B cell (primary cell): ENCODE measurements around the gene TRERF1. TPM values are rescaled to one million over a fixed set of nuclear protein-coding genes. Genes with fewer than 3 reads are reported as not detected.

Source experiments
- ATAC-seq: fragments of 200-7000 bp; cut with Tn5 transposase; one replicate; pipeline ENCODE4 v1.10.0; 2021; ENCODE audit warnings: low read depth, mild to moderate bottlenecking, moderate number of reproducible peaks, moderate library complexity
- CTCF ChIA-PET: fragments of 350-600 bp; sonication (Branson Sonifier 250); formaldehyde crosslinking; loops from one replicate; lab custom pipeline; 2021; ENCODE audit warnings: antibody characterized with exemption, inconsistent platforms; lab: Charles Lee
- POLR2A ChIA-PET: fragments of 350-600 bp; sonication (Branson Sonifier 250); formaldehyde crosslinking; loops from one replicate; lab custom pipeline; 2021; ENCODE audit warnings: antibody characterized with exemption; lab: Charles Lee
- DNase-seq: peaks from one replicate; pipeline ENCODE4 v3.0.0; 2013
- H2AFZ ChIP-seq: 2 replicates; pipeline ENCODE4 v1.6.1; 2012; ENCODE audit warnings: mild to moderate bottlenecking, low read depth, low read length; ENCODE audit not compliant: insufficient read depth, poor library complexity, severe bottlenecking
- H3K27ac ChIP-seq, 2 donors: 1 replicate in 1 of 2; 2 replicates in 1 of 2; pipeline ENCODE4 v1.5.1; 2012 to 2013; ENCODE audit warnings: low read length in 2 of 2, mild to moderate bottlenecking in 2 of 2, moderate library complexity in 1 of 2
- H3K27me3 ChIP-seq, 4 experiments: fragments of 200-600 bp in 1 of 4; sonication (generic) in 1 of 4; replicated peaks in 1 of 4; 1 replicate in 2 of 4; 2 replicates in 2 of 4; pipeline versions ENCODE4 v1.6.1 to v1.7.0; 2013 to 2016; ENCODE audit warnings: low read length in 3 of 4, mild to moderate bottlenecking in 2 of 4, mixed read lengths in 1 of 4, moderate library complexity in 1 of 4; ENCODE audit not compliant: insufficient read depth in 4 of 4, control insufficient read depth in 3 of 4; ENCODE audit errors: control extremely low read depth in 1 of 4
- H3K36me3 ChIP-seq, 2 experiments: replicated peaks in 1 of 2; 1 replicate in 1 of 2; 2 replicates in 1 of 2; pipeline versions ENCODE4 v1.6.1 to v1.7.1; 2013; ENCODE audit warnings: low read length in 1 of 2; ENCODE audit not compliant: insufficient read depth in 2 of 2, control insufficient read depth in 1 of 2; ENCODE audit errors: control extremely low read depth in 1 of 2, extremely low read depth in 1 of 2
- H3K4me1 ChIP-seq, 2 donors: fragments of 200-600 bp in 1 of 2; sonication (generic) in 1 of 2; 1 replicate in 1 of 2; 2 replicates in 1 of 2; pipeline versions ENCODE4 v1.5.1 to v1.6.1; 2013 to 2017; ENCODE audit warnings: low read length in 2 of 2; ENCODE audit not compliant: control insufficient read depth in 2 of 2, insufficient read depth in 2 of 2
- H3K4me2 ChIP-seq: replicated peaks from 2 replicates; pipeline ENCODE3; 2012; ENCODE audit warnings: mild to moderate bottlenecking, low read depth, low read length; ENCODE audit not compliant: poor library complexity, severe bottlenecking
- H3K4me3 ChIP-seq, 5 experiments: fragments of 200-600 bp in 1 of 5; sonication (generic) in 1 of 5; 1 replicate in 3 of 5; 2 replicates in 2 of 5; pipeline versions ENCODE4 v1.5.1 to v1.7.0; 2011 to 2016; ENCODE audit warnings: low read length in 4 of 5, mild to moderate bottlenecking in 4 of 5, low read depth in 2 of 5, control low read depth in 1 of 5, moderate library complexity in 1 of 5; ENCODE audit not compliant: insufficient read depth in 1 of 5; ENCODE audit errors: control extremely low read depth in 1 of 5, extremely low read depth in 1 of 5
- H3K79me2 ChIP-seq: fragments of 200-600 bp; sonication (generic); one replicate; pipeline ENCODE4 v1.6.0; 2016; ENCODE audit warnings: low read length; ENCODE audit not compliant: control insufficient read depth, insufficient read depth
- H3K9ac ChIP-seq: fragments of 200-600 bp; sonication (generic); 2 replicates; pipeline ENCODE4 v1.6.1; 2017; ENCODE audit warnings: mild to moderate bottlenecking, low read length, moderate library complexity
- H3K9me3 ChIP-seq, 3 donors: one replicate each; pipeline versions ENCODE4 v1.6.1 to v1.7.1; 2013; ENCODE audit warnings: low read length in 2 of 3; ENCODE audit not compliant: control insufficient read depth in 2 of 3, insufficient read depth in 1 of 3; ENCODE audit errors: control extremely low read depth in 1 of 3
- H4K20me1 ChIP-seq: 2 replicates; pipeline ENCODE4 v1.6.0; 2012; ENCODE audit warnings: mild to moderate bottlenecking, low read length; ENCODE audit not compliant: insufficient read depth, control insufficient read depth, poor library complexity, severe bottlenecking
- H3K27ac Mint-ChIP-seq: one replicate; pipeline ENCODE4 v1.8.0; 2021; ENCODE audit warnings: mixed read lengths
- H3K27me3 Mint-ChIP-seq: one replicate; pipeline ENCODE4 v1.8.0; 2021; ENCODE audit warnings: mixed read lengths
- H3K4me1 Mint-ChIP-seq: one replicate; pipeline ENCODE4 v1.8.0; 2021; ENCODE audit warnings: mixed read lengths
- H3K4me3 Mint-ChIP-seq: one replicate; pipeline ENCODE4 v1.8.0; 2021; ENCODE audit warnings: mixed read lengths
- H3K9me3 Mint-ChIP-seq: one replicate; pipeline ENCODE4 v1.8.0; 2022; ENCODE audit warnings: mixed read lengths; ENCODE audit not compliant: insufficient read depth
- CTCF ChIP-seq: fragments of 200-600 bp; IDR thresholded peaks from one replicate; pipeline ENCODE4 v1.8.0; 2022; ENCODE audit warnings: antibody characterized with exemption, mild to moderate bottlenecking
- EZH2 ChIP-seq: IDR thresholded peaks from 2 replicates; pipeline ENCODE4 v1.6.1; 2012; ENCODE audit warnings: borderline replicate concordance, low read depth, mild to moderate bottlenecking, moderate library complexity, low read length; ENCODE audit not compliant: insufficient read depth, poor library complexity, severe bottlenecking
- WGBS: methylation state at CpG from one replicate; pipeline ENCODE4 v1.1.5; 2013; ENCODE audit warnings: missing lambda C conversion rate; ENCODE audit not compliant: insufficient coverage; 5-methylcytosine and 5-hydroxymethylcytosine counted together
- intact Hi-C: fragments of 100-400 bp; cut with micrococcal nuclease; formaldehyde crosslinking; loops from one replicate; pipeline ENCODE4 v1.10.0; 2022
- polyA plus RNA-seq: library from polyadenylated mRNA; depleted of rRNA; stranded (reverse); fragments of >200 nt; gene quantifications from 2 replicates; pipeline ENCODE4 v1.2.3, GENCODE V29; 2012
- total RNA-seq, 2 donors: library from RNA; stranded (reverse); fragments of 120-200 nt in 1 of 2; gene quantifications; 1 replicate in 1 of 2; 2 replicates in 1 of 2; pipeline versions ENCODE4 v1.2.3 to v1.2.4, GENCODE V29; 2013 to 2022

Gene TRERF1
- total and polyA plus RNA-seq, 2 donors (not counting 1 experiment from before 2014, with no cell fraction given) = 3.5 to 6.7 TPM

- Histone ChIP-seq H3K4me2 (no peak overlapping the region), H2AFZ (no peak overlapping the region), H3K4me1 (peaks cover 9 to 13% of the 10 kb centered on the region in 2 donors), H3K4me3 (no peak overlapping the region), H3K9me3 (peaks cover 0 to 14% (median 8%) of the 10 kb centered on the region in 3 donors), H3K27ac (no peak overlapping the region), H3K36me3 (no peaks in the 10 kb centered on the region), H3K27me3 (no peaks in the 10 kb centered on the region), H3K79me2 (no peaks in the 10 kb centered on the region), H4K20me1 (no peaks in the 10 kb centered on the region), H3K9ac (no peak overlapping the region)
- Mint-ChIP-seq H3K27me3 (no peaks in the 10 kb centered on the region), H3K4me1 (peaks cover 15% of the 10 kb centered on the region), H3K4me3 (no peak overlapping the region), H3K9me3 (peaks cover 5% of the 10 kb centered on the region), H3K27ac (no peak overlapping the region)
- ChIA-PET POLR2A (no interaction called here), CTCF (interaction anchor here (0.9 kb wide), 1 partner anchor 16 kb away, joined by 3 read pairs; no protein-coding TSS in a partner anchor)
- no CpG with 5 or more reads among the region's 3 CpGs for WGBS
- no peak for TF ChIP-seq CTCF
- no peak for TF ChIP-seq EZH2
- no peak for ATAC-seq
- DNase-seq = no peak
- intact Hi-C loops = no loop called here
Observed at GRCh38 chr6:42431356-42431755, 20.4 kb downstream of the TRERF1 start.

DNA sequence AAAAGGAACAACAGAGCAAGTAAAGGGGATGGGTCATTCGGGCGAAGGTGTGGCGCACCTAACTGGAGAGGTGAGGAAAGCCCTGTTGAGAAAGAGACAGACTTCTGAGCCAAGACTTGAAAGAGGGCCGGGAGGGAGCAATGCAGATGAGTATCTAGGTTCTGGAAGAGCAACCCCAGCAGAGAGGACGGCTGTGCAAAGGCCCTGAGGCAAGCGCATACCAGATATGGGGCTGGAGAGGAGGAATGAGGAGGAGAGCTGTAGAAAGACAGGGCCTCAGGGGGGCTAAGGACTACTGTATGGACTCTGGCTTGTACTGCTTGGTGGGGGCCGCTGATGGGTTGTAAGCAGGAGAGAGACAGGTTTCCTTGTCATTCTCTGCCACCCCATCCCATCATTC, 21.9 kb downstream of the TRERF1 start:
- Histone ChIP-seq H3K27me3 (no peaks in the 10 kb centered on the region), H3K4me3 (no peak overlapping the region), H4K20me1 (no peaks in the 10 kb centered on the region), H3K4me2 (no peak overlapping the region), H3K4me1 (peaks cover 9 to 13% of the 10 kb centered on the region in 2 donors), H3K27ac (no peak overlapping the region), H2AFZ (no peak overlapping the region), H3K79me2 (no peaks in the 10 kb centered on the region), H3K9me3 (peaks cover 0 to 14% (median 8%) of the 10 kb centered on the region in 3 donors), H3K9ac (no peak overlapping the region), H3K36me3 (no peaks in the 10 kb centered on the region)
- ATAC-seq (no peak), DNase-seq (no peak)
- Mint-ChIP-seq H3K27me3 (no peaks in the 10 kb centered on the region), H3K27ac (no peak overlapping the region), H3K9me3 (peaks cover 5% of the 10 kb centered on the region), H3K4me3 (no peak overlapping the region), H3K4me1 (peaks cover 19% of the 10 kb centered on the region)
- CTCF ChIA-PET = no interaction called here
- intact Hi-C loops = no loop called here
- 98% methylated on average over 6 of the region's 7 CpGs for WGBS
- POLR2A ChIA-PET = no interaction called here
- TF ChIP-seq CTCF = no peak
- no peak for TF ChIP-seq EZH2
